Body of pancreas (tissue), 4 donors: ENCODE data around the gene GRID1. TPM values are rescaled to one million over a fixed set of nuclear protein-coding genes. Genes with fewer than 3 reads are reported as not detected.

Source experiments
- ATAC-seq: fragments of 150-250 bp; one replicate; pipeline ENCODE4 v1.9.1; 2016
- DNase-seq, 4 donors: peaks; one replicate each; pipeline ENCODE4 v3.0.0-alpha.2; 2019
- H3K27ac ChIP-seq, 4 donors: fragments of 200-600 bp; sonication (generic); 1 replicate in 3 of 4; 2 replicates in 1 of 4; pipeline versions ENCODE4 v1.5.1 to v1.6.1; 2016 to 2019; ENCODE audit warnings: mild to moderate bottlenecking in 1 of 4, mixed read lengths in 1 of 4, moderate library complexity in 1 of 4
- H3K27me3 ChIP-seq, 2 donors: fragments of 200-600 bp; sonication (generic); one replicate each; pipeline ENCODE4 v1.6.0; 2016; ENCODE audit warnings: mild to moderate bottlenecking in 1 of 2
- H3K36me3 ChIP-seq, 2 donors: fragments of 200-600 bp; sonication (generic); replicated peaks in 1 of 2; 2 replicates each; pipeline ENCODE4 v1.5.1; 2016; ENCODE audit warnings: low read depth in 2 of 2; ENCODE audit not compliant: insufficient read depth in 1 of 2
- H3K4me1 ChIP-seq: fragments of 200-600 bp; sonication (generic); one replicate; pipeline ENCODE4 v1.6.0; 2016
- H3K4me3 ChIP-seq, 2 donors: fragments of 200-600 bp; sonication (generic); 1 replicate in 1 of 2; 2 replicates in 1 of 2; pipeline ENCODE4 v1.5.1; 2016 to 2019
- H3K9me3 ChIP-seq, 3 donors: fragments of 200-600 bp; sonication (generic); 1 replicate in 2 of 3; 2 replicates in 1 of 3; pipeline ENCODE4 v1.5.1; 2016
- CTCF ChIP-seq, 7 experiments: fragments of 450-650 bp in 4 of 7; fragments of 200-600 bp in 3 of 7; sonication (generic) in 3 of 7; IDR thresholded peaks; one replicate each; pipeline ENCODE4 v1.5.1; 2016 to 2019; ENCODE audit warnings: antibody characterized with exemption in 7 of 7
- POLR2A ChIP-seq, 3 donors: fragments of 450-650 bp; IDR thresholded peaks; one replicate each; pipeline ENCODE4 v1.6.1; 2016; ENCODE audit warnings: antibody characterized with exemption in 3 of 3, mild to moderate bottlenecking in 2 of 3
- WGBS, 2 donors: methylation state at CpG; one replicate each; pipeline ENCODE4 v1.1.5; 2017; 5-methylcytosine and 5-hydroxymethylcytosine counted together
- intact Hi-C: fragments of 100-400 bp; cut with DNase I; formaldehyde crosslinking; loops from one replicate; pipeline ENCODE4 v1.15.1; 2023
- total RNA-seq, 2 donors: library from RNA; depleted of rRNA; stranded (reverse); fragments of >200 nt; gene quantifications; one replicate each; pipeline ENCODE4 v1.1.0, GENCODE V29; 2016

Gene GRID1
- total RNA-seq, 2 donors from 2014 or later = 1.0 to 1.6 TPM

GRCh38 chr10:85781404-85781803 lies 585.2 kb downstream of the GRID1 start:
- H3K27ac ChIP-seq = no peak overlapping the region
- H3K36me3 ChIP-seq = no peaks in the 10 kb centered on the region
- no peaks in the 10 kb centered on the region for H3K4me1 ChIP-seq
- H3K4me3 ChIP-seq = no peak overlapping the region
- DNase-seq (no peak), ATAC-seq (no peak)
- intact Hi-C loops = no loop called here
- no peaks in the 10 kb centered on the region for H3K9me3 ChIP-seq
- TF ChIP-seq CTCF (IDR thresholded peaks at IDR 0.05) (no peak), POLR2A (IDR thresholded peaks at IDR 0.05) (no peak)
- no peaks in the 10 kb centered on the region for H3K27me3 ChIP-seq
- WGBS, 2 donors = 53 to 61% methylated on average over 2 of the region's 2 CpGs

GRCh38 chr10:85778074-85778473 lies 588.5 kb downstream of the GRID1 start:
- no peaks in the 10 kb centered on the region for H3K36me3 ChIP-seq
- no peak overlapping the region for H3K4me3 ChIP-seq
- no peak overlapping the region for H3K27ac ChIP-seq
- no peaks in the 10 kb centered on the region for H3K27me3 ChIP-seq
- intact Hi-C loops = no loop called here
- H3K4me1 ChIP-seq = no peaks in the 10 kb centered on the region
- no peaks in the 10 kb centered on the region for H3K9me3 ChIP-seq
- WGBS, 2 donors = 61 to 68% methylated on average over 2 of the region's 2 CpGs
- TF ChIP-seq CTCF (IDR thresholded peaks at IDR 0.05) = no peak
- no peak for TF ChIP-seq POLR2A (IDR thresholded peaks at IDR 0.05)
- ATAC-seq = no peak
- DNase-seq = no peak

GRCh38 chr10:85767891-85768290 lies 598.7 kb downstream of the GRID1 start:
- H3K4me1 ChIP-seq = no peaks in the 10 kb centered on the region
- TF ChIP-seq POLR2A (IDR thresholded peaks at IDR 0.05) (no peak), CTCF (IDR thresholded peaks at IDR 0.05) (no peak)
- no peak overlapping the region for H3K4me3 ChIP-seq
- DNase-seq = no peak
- no peak for ATAC-seq
- intact Hi-C loops = no loop called here
- H3K27ac ChIP-seq = no peak overlapping the region
- H3K27me3 ChIP-seq = no peaks in the 10 kb centered on the region
- WGBS, 2 donors = 50 to 59% methylated on average over 2 of the region's 2 CpGs
- peaks cover 0 to 6% (median 0%) of the 10 kb centered on the region in 3 donors for H3K9me3 ChIP-seq
- H3K36me3 ChIP-seq = no peaks in the 10 kb centered on the region

GRCh38 chr10:85764108-85764507 lies 602.5 kb downstream of the GRID1 start:
- intact Hi-C loops = no loop called here
- Histone ChIP-seq H3K36me3 (no peaks in the 10 kb centered on the region), H3K4me1 (no peaks in the 10 kb centered on the region), H3K9me3 (peaks cover 0 to 4% (median 0%) of the 10 kb centered on the region in 3 donors), H3K27ac (no peak overlapping the region), H3K4me3 (no peak overlapping the region), H3K27me3 (no peaks in the 10 kb centered on the region)
- ATAC-seq = no peak
- WGBS, 2 donors = 43 to 51% methylated on average over 2 of the region's 2 CpGs
- TF ChIP-seq CTCF (IDR thresholded peaks at IDR 0.05) = no peak
- TF ChIP-seq POLR2A (IDR thresholded peaks at IDR 0.05) = no peak
- DNase-seq = no peak

GRCh38 chr10:85761906-85762445 lies 604.6 kb downstream of the GRID1 start:
- Histone ChIP-seq H3K4me3 (no peak overlapping the region), H3K27ac (no peak overlapping the region), H3K27me3 (no peaks in the 10 kb centered on the region), H3K9me3 (no peaks in the 10 kb centered on the region), H3K36me3 (no peaks in the 10 kb centered on the region), H3K4me1 (no peaks in the 10 kb centered on the region)
- no peak for ATAC-seq
- intact Hi-C loops = no loop called here
- DNase-seq = no peak
- WGBS, 2 donors = 84 to 89% methylated on average over 3 of the region's 3 CpGs
- TF ChIP-seq POLR2A (IDR thresholded peaks at IDR 0.05) (no peak), CTCF (IDR thresholded peaks at IDR 0.05) (no peak)
